ENCODE results near the gene COL5A2.

COL5A2 gene

DNA sequence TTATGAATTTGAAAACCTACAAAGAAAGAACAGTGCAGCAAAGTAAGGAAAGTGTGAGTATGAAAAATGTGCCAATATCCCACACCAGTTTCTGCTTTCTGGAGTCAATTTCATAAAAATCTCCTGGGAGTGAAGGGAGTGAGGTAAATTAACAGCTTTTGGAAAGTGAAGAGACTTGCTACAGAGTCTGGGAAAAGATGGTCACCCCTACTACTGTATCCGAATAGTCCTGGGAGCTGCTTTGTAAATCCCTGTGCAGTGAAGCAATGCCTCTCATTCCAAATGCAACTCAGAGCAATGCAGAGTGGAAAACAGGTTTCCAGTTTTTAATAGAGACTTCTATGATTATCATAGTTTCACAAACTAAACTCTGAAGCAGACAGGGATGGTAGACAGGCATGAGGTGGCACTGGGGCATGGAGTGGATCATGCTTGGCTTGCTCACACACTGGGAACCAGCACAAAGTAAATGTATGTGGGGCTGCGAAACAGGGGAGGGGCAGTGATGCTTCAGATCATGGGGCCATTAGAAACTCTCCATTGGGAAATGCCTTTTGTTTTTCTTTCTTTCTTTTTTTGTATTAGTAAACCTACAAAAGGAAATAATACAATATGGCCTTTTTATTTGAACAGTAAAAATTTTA is 10.6 kb downstream of the COL5A2 start:
- TF ChIP-seq, protein P1, sequence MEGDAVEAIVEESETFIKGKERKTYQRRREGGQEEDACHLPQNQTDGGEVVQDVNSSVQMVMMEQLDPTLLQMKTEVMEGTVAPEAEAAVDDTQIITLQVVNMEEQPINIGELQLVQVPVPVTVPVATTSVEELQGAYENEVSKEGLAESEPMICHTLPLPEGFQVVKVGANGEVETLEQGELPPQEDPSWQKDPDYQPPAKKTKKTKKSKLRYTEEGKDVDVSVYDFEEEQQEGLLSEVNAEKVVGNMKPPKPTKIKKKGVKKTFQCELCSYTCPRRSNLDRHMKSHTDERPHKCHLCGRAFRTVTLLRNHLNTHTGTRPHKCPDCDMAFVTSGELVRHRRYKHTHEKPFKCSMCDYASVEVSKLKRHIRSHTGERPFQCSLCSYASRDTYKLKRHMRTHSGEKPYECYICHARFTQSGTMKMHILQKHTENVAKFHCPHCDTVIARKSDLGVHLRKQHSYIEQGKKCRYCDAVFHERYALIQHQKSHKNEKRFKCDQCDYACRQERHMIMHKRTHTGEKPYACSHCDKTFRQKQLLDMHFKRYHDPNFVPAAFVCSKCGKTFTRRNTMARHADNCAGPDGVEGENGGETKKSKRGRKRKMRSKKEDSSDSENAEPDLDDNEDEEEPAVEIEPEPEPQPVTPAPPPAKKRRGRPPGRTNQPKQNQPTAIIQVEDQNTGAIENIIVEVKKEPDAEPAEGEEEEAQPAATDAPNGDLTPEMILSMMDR (IDR thresholded peaks at IDR 0.05; ENCODE audit: low read depth, low read length): no peak
- no peak overlapping the region for H3K4me3 ChIP-seq (ENCODE audit: low read depth, low read length)

- no peak overlapping the region for H3K4me3 ChIP-seq (ENCODE audit: low read depth, low read length)
- TF ChIP-seq, protein P1 (IDR thresholded peaks at IDR 0.05; ENCODE audit: low read depth, low read length): no peak
Measured at GRCh38 chr2:189165656-189166380, 13.7 kb downstream of the COL5A2 start.

DNA sequence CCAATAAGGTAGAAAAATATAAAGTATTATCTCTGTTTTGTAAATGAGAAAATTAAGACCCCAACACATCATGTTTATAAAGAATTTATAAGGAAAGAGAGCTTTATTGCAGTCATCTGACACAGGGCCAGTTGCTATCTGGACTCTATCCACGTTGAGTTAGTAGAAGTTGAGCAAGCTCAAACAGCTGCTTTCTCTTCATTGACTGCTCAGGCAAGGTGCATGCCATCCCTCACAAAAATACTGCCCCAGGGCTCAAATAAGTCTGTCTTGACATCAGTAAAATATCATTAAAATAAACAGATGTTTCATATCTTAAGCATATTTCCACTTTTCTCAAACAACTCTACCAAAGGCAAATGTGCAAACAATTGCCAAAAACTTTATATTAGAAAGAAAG is 14.8 kb downstream of the COL5A2 start:
- TF ChIP-seq, protein P1 (IDR thresholded peaks at IDR 0.05; ENCODE audit: low read depth, low read length): no peak
- no peak overlapping the region for H3K4me3 ChIP-seq (ENCODE audit: low read depth, low read length)

- TF ChIP-seq, protein P1 (IDR thresholded peaks at IDR 0.05; ENCODE audit: low read depth, low read length): no peak
- no peak overlapping the region for H3K4me3 ChIP-seq (ENCODE audit: low read depth, low read length)
Measured at GRCh38 chr2:189163889-189164288, 15.7 kb downstream of the COL5A2 start.

DNA sequence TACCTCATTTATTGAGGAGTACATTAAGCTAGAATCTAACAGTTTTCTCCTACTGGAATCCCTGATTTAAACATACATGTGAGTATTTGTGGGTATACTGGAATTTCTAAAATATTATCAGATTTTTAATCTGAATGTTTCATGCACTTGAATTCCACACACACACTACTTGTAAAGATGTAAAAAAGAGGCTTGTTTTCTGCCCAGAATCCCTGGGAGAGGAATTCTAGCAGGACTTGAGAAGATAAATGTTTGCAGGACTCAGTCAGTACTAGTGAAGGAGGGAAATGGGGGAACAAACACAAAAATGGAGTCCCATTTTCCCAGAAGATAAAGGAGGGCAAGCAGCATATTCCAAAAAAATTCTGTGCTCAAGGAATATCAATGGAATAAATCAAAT is 17.0 kb downstream of the COL5A2 start:
- TF ChIP-seq, protein P1 (IDR thresholded peaks at IDR 0.05; ENCODE audit: low read depth, low read length): no peak
- H3K4me3 ChIP-seq (ENCODE audit: low read depth, low read length): no peak overlapping the region

DNA sequence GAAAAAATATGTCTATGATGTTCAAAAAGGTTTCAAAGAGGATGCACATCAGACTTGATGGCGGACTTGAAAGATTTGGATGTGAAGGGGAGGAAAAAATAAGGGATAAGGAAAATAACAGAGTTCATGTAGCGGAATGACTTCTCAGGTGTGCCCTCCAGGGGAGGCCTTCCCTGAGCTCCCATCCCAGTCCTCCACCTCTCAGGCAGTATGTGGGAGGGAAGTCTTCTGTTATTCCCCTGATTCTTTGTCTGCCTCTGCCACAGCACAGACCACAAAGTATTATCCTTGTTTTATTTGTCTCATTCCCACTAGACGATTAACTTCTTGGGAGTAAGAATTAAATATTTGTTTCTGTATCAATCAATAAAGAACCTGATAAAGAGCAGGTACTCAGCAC is 17.7 kb downstream of the COL5A2 start:
- TF ChIP-seq, protein P1 (IDR thresholded peaks at IDR 0.05; ENCODE audit: low read depth, low read length): no peak
- no peak overlapping the region for H3K4me3 ChIP-seq (ENCODE audit: low read depth, low read length)

- TF ChIP-seq, protein P1 (IDR thresholded peaks at IDR 0.05; ENCODE audit: low read depth, low read length): no peak
- no peak overlapping the region for H3K4me3 ChIP-seq (ENCODE audit: low read depth, low read length)
Measured at GRCh38 chr2:189159717-189160116, 19.8 kb downstream of the COL5A2 start.
